Mucosa of rectum (tissue), 2 donors: Measurements from ENCODE around the gene ATP5F1D.
A peak's percentile ranks its signal among the peaks of the same experiment; 100 is the strongest.

Source experiments
- H3K27ac ChIP-seq, 2 donors: one replicate each; pipeline ENCODE4 v1.7.0; 2013; ENCODE audit warnings: inconsistent platforms in 2 of 2, low read depth in 2 of 2, low read length in 2 of 2
- H3K27me3 ChIP-seq, 2 donors: one replicate each; pipeline ENCODE4 v1.7.0; 2013; ENCODE audit warnings: low read length in 2 of 2; ENCODE audit not compliant: control insufficient read depth in 2 of 2, insufficient read depth in 2 of 2
- H3K36me3 ChIP-seq, 2 donors: one replicate each; pipeline ENCODE4 v1.7.0; 2013; ENCODE audit warnings: low read length in 2 of 2; ENCODE audit not compliant: control insufficient read depth in 2 of 2, insufficient read depth in 2 of 2
- H3K4me1 ChIP-seq, 2 donors: one replicate each; pipeline ENCODE4 v1.7.0; 2013; ENCODE audit warnings: low read length in 2 of 2, mild to moderate bottlenecking in 1 of 2; ENCODE audit not compliant: control insufficient read depth in 2 of 2, insufficient read depth in 2 of 2
- H3K4me3 ChIP-seq, 2 donors: one replicate each; pipeline ENCODE4 v1.7.0; 2013; ENCODE audit warnings: low read length in 2 of 2
- H3K9ac ChIP-seq, 2 donors: one replicate each; pipeline ENCODE4 v1.7.0; 2013; ENCODE audit warnings: low read length in 2 of 2, low read depth in 1 of 2, mild to moderate bottlenecking in 1 of 2
- H3K9me3 ChIP-seq, 2 donors: one replicate each; pipeline ENCODE4 v1.7.0; 2013; ENCODE audit warnings: low read length in 2 of 2; ENCODE audit not compliant: control insufficient read depth in 2 of 2
- donor health status: healthy.
- donor health status: Normal muscosa, but diverticular disease.

The ATP5F1D gene

DNA sequence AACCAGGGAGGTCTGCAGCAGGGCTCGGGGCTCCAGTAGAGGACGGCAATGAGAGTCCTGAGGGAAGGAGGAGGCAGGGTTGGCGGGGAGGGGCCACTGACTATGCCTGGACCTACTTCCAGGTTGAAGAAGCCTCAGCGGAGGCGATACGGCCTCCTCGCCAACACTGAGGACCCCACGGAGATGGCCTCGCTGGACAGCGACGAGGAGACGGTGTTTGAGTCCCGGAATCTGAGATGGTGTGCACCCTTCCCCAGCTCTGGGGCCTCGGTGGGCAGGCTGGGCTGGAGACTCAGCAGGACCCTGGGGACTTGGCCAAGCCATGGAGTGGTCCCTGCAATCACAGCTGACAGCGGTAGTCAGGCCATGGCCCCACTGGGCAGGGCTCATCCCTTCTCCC is 35.5 kb downstream of the ATP5F1D start:
- no peaks in the 10 kb centered on the region for H3K27me3 ChIP-seq
- no peak overlapping the region for H3K9ac ChIP-seq
- H3K27ac ChIP-seq = peak overlapping the region; percentile 99 to 100
- H3K4me3 ChIP-seq = peak overlapping the region; percentile 78 to 85
- no peaks in the 10 kb centered on the region for H3K9me3 ChIP-seq
- H3K36me3 ChIP-seq = peaks cover 36 to 38% of the 10 kb centered on the region in 2 donors
- H3K4me1 ChIP-seq = peaks cover 37 to 45% of the 10 kb centered on the region in 2 donors

DNA sequence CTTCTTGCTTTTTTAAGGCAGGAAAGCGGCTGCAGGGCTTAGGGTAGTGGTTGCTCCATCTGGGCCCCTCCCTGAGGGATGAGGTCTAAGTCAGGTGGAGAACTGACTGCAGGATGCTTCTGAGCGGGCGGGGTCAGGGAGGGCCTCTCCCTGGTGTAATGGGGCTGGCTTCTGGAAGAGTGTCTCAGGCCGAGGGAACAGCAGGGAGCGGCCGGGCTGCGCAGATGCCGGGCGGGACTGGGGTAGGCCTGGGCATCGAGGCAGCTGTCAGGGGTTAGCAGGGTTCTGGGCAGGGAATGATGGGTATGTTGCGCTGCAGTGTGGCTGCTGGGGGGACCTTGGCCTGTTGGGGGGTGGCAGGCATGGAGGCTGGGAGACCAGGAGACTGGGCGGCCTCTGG is 36.5 kb downstream of the ATP5F1D start:
- H3K4me1 ChIP-seq = peaks cover 32 to 42% of the 10 kb centered on the region in 2 donors
- H3K9me3 ChIP-seq = no peaks in the 10 kb centered on the region
- H3K27ac ChIP-seq = no peak overlapping the region
- H3K27me3 ChIP-seq = no peaks in the 10 kb centered on the region
- H3K9ac ChIP-seq = no peak overlapping the region
- H3K4me3 ChIP-seq = no peak overlapping the region
- H3K36me3 ChIP-seq = peaks cover 26 to 28% of the 10 kb centered on the region in 2 donors

DNA sequence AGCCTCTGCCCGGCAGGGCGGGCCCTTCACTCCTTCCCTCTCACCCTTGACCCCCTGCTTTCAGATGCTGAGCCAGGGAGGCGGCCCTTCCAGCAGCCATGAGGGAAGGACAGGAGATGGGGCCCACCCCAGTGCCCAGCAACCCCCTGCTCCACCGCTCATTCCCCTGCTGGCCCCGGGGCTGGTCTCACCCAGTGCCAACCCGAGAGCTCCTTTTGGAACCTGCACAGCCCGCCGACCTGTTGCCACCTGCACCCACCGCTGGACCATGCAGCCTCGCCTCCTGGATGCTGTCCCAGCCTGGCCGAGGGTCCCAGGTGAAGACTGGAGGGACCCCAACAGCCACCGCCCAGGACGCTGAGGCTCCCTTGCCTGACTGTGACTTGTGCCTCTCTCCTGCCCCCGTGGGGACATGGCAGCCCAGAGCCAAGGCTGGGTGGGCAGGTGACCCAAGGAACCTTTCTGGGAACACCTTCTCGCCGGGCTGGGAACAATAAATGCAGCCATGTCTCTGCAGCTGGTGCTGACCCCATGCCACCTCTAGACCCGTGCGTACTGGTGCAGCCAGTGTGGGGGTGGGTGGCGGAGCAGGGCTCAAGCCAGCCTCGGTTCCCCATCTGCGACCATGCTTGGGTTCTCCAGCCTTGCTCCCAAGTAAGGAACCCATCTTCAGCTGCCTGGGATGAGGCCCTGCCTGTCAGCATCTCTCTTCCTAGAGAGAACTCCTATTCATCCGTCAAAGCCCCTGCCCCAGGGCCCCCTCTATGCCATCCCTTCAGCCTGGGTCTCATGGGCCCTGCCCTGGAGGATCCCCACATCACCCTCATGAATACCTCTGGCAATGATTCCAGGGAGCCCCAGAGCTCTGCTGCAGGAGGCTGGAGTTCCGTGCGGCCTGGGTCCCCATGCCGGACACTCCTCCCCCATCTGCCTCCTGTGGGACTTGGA is 37.4 kb downstream of the ATP5F1D start:
- H3K27ac ChIP-seq = no peak overlapping the region

DNA sequence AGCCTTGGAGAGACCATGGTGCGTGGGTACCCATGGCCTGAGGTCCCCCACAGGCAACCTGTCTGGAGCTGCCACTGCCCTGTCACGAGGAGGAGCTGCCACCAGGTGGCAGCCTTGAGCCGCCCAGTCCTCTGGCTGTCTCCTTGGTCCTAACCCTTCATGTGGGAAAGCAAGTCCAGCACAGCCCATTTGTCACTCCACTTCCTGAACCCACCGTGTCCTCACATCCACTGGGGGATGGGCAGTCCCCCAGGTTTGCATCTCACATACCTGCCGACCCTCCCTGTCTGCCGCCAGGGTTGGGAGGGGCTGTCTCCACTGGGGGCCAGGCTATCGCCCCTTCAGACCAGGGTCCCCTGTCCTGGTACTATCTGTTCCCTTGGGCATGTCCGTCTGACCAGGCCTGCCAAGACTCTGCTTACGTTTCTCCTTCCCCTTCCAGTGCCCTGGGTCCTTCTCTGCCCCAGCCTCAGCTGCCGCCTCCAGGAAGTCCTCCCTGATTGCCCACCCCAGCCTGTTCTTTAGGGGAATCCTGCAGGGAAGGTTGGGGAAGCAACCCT is 38.3 kb downstream of the ATP5F1D start:
- peaks cover 2 to 8% of the 10 kb centered on the region in 2 donors for H3K27me3 ChIP-seq
- peaks cover 34 to 48% of the 10 kb centered on the region in 2 donors for H3K4me1 ChIP-seq
- peaks cover 9 to 10% of the 10 kb centered on the region in 2 donors for H3K36me3 ChIP-seq
- no peaks in the 10 kb centered on the region for H3K9me3 ChIP-seq
- H3K9ac ChIP-seq = peak overlapping the region; percentile 14 to 15
- no peak overlapping the region for H3K27ac ChIP-seq
- H3K4me3 ChIP-seq = no peak overlapping the region

More for the DNA sequence above, 37.4 kb downstream of the ATP5F1D start:
- no peaks in the 10 kb centered on the region for H3K9me3 ChIP-seq
- H3K27me3 ChIP-seq = peaks cover 0 to 1% of the 10 kb centered on the region in 2 donors
- no peak overlapping the region for H3K4me3 ChIP-seq
- H3K4me1 ChIP-seq = peaks cover 35 to 47% of the 10 kb centered on the region in 2 donors
- peaks cover 16 to 19% of the 10 kb centered on the region in 2 donors for H3K36me3 ChIP-seq
- no peak overlapping the region for H3K9ac ChIP-seq

DNA sequence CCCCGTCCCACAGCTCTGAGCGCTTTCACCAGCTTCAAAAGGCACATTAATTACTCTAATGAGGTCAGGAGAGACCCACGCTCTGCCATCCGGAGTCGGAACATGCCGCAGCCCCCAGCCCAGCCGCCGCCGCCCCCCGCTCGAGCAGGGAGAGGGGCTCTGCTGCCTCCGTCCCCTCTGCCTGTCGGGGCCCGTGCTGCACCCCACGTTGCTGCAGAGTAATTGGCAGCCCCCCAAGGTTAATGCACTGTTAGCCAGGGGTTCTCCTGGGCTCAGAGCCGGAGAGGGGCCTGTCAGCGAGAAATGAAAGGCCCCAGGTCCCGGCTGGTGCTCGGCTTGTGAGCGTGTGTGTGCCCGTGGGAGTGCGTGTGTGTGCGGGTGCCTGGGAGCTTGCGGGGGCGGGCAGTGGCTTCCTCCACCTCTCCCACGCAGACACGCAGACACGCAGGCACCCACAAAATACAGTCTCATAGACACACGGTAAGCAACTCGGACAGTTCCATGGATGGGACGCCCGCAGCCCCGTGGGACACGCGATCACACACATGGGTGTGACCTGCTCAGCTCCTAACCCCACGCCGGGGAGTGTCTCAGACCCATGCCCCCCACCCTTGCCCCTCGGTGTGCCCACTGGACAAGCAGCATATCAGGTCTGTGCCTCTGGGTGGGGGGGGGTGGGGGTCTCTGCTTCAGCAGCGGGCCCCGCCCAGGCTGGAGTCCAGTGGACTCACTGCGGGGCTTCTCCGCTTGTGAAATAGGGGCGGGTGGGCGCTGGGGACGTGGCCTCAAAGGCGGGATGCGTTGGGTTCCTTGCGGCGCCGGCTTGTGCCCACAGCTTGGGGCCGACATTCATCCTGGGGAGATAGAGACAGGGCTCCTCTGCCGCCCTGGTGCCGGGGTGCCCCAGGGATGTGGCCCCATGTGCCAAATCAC is 39.4 kb downstream of the ATP5F1D start:
- Histone ChIP-seq H3K9me3 (no peaks in the 10 kb centered on the region), H3K9ac (no peak overlapping the region), H3K4me3 (no peak overlapping the region), H3K27ac (no peak overlapping the region), H3K27me3 (peaks cover 2 to 8% of the 10 kb centered on the region in 2 donors), H3K4me1 (peaks cover 37 to 50% of the 10 kb centered on the region in 2 donors), H3K36me3 (peaks cover 8 to 10% of the 10 kb centered on the region in 2 donors)

DNA sequence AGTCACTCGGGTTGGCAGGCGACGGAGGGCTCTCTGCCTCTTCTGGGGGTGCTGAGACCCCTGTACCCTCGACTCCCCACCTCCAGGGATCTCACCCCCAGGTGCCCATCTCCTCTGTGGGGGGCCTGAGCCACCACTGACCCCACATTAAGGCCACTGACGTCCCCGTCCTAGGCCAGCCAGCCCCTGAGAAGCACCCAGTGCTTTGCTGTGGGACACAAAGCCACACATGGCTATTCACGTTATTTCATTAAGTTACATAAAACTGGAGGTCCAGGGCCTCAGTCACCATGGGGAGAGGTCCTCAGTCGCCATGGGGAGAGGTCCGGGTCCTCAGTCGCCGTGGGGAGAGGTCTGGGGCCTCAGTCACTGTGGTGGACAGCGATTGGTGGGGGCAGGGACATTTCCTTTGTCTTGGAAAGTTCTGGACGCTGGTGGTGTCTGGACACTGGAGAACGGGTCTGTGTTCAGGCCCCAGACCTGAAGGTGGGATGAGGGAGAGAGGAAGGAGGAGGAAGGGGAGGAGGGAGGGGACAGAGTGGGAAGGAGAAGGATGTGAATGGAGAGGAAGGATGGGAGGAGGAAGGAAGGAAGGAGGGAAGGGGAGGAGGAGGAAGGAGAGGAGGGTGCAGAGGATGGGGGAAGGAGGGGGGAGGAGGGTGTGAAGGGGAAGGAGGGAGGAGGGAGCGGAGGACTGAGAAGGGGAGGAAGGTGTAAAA is 40.2 kb downstream of the ATP5F1D start:
- H3K27me3 ChIP-seq = peaks cover 2 to 8% of the 10 kb centered on the region in 2 donors
- H3K36me3 ChIP-seq = peaks cover 8 to 10% of the 10 kb centered on the region in 2 donors
- H3K27ac ChIP-seq = no peak overlapping the region
- H3K4me1 ChIP-seq = peaks cover 29 to 46% of the 10 kb centered on the region in 2 donors
- no peak overlapping the region for H3K4me3 ChIP-seq
- H3K9me3 ChIP-seq = no peaks in the 10 kb centered on the region
- H3K9ac ChIP-seq = no peak overlapping the region

DNA sequence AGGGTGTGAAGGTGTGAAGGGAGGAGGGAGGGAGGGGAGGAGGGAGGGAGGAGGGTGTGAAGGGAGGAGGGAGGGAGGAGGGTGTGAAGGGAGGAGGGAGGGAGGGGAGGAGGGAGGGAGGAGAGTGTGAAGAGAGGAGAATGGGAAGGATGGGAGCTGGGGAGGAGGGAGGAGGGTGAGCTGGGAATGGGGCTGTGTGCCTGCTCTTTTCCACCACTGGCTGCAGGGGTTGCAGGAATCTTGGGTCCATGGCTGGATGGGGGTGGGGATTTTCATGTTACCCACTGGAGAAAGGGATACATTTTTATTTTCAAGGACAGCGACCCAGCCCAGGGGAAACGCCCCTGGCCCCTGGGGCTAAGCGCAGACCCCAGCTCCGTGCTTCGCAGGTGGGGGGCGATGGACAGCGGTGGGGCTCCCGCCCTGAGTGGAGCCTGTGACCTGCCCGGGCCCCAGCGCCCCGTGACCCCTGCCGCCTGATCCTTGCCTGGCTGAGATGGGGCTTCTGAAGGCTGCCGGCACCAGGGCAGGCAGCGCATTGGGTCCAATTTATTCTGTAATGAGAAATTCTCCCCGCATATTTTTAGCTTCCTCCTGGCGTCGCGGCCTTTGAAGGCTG is 41.1 kb downstream of the ATP5F1D start:
- no peak overlapping the region for H3K4me3 ChIP-seq
- H3K27me3 ChIP-seq = peaks cover 2 to 8% of the 10 kb centered on the region in 2 donors
- no peaks in the 10 kb centered on the region for H3K9me3 ChIP-seq
- H3K36me3 ChIP-seq = peaks cover 8 to 10% of the 10 kb centered on the region in 2 donors
- peak overlapping the region in 1 of 2 donors; percentile 80 for H3K9ac ChIP-seq
- peak overlapping the region; percentile 94 to 97 for H3K27ac ChIP-seq
- H3K4me1 ChIP-seq = peaks cover 27 to 47% of the 10 kb centered on the region in 2 donors

DNA sequence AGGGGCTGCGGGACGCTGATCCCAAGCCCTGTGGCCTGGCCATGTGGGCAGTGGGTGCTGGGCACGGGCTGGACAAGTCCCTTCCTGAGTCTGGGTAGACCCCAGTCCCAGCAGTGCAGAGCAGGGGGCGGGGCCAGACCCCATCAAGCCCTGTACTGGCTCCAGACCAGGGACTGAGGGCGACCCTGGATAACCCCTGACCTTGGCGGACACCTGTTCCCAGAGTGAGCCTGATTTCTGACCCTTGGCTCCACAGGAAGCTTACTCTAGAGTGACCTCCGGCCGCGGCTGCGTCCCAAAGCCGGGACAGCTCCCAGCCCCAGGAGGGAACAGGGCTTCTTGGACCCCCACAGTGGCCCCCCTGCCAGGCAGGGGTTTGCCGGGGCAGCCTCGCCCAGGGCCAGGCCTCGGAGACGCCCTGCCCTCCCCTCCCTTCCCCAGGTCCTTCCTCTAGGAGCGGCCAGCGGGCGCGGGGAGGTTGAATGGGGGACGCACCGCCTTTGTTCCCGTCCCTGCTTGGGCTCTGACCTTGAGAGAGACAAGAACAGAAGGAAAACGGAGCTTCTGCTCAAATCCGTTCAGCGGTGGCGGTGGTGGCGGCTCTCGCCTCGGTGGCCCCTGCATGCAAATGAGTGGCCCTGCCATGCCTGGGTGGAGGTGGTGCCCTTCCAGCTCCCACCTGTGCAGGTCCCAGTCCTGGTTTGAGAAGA is 41.8 kb downstream of the ATP5F1D start:
- peaks cover 32 to 50% of the 10 kb centered on the region in 2 donors for H3K4me1 ChIP-seq
- H3K36me3 ChIP-seq = peaks cover 8 to 10% of the 10 kb centered on the region in 2 donors
- H3K27me3 ChIP-seq = peaks cover 4 to 8% of the 10 kb centered on the region in 2 donors
- peak overlapping the region; percentile 26 to 42 for H3K4me3 ChIP-seq
- H3K27ac ChIP-seq = peak overlapping the region; percentile 94 to 97
- no peaks in the 10 kb centered on the region for H3K9me3 ChIP-seq
- H3K9ac ChIP-seq = peak overlapping the region; percentile 68 to 80
